Upper lobe of left lung (tissue), 4 donors: ENCODE measurements around the gene ITSN2.

Source experiments
- EP300 ChIP-seq, 4 donors: sonication (generic); formaldehyde crosslinking; IDR thresholded peaks; one replicate each; pipeline ENCODE4 v1.5.1; 2017; ENCODE audit warnings: antibody characterized with exemption in 4 of 4, control low read depth in 2 of 4
- POLR2A ChIP-seq, 4 donors: fragments of 450-650 bp; IDR thresholded peaks; one replicate each; pipeline ENCODE4 v1.5.1; 2016 to 2017; ENCODE audit warnings: antibody characterized with exemption in 4 of 4, mild to moderate bottlenecking in 2 of 4
- POLR2AphosphoS5 ChIP-seq, 2 donors: sonication (generic); formaldehyde crosslinking; IDR thresholded peaks; one replicate each; pipeline ENCODE4 v1.5.1; 2017; ENCODE audit warnings: antibody characterized with exemption in 2 of 2
- TF ChIP-seq, protein P1 (sequence below), 6 experiments: fragments of 450-650 bp in 4 of 6; fragments of 200-600 bp in 2 of 6; sonication (generic) in 2 of 6; IDR thresholded peaks; one replicate each; pipeline ENCODE4 v1.5.1; 2016 to 2019; ENCODE audit warnings: antibody characterized with exemption in 6 of 6

DNA sequence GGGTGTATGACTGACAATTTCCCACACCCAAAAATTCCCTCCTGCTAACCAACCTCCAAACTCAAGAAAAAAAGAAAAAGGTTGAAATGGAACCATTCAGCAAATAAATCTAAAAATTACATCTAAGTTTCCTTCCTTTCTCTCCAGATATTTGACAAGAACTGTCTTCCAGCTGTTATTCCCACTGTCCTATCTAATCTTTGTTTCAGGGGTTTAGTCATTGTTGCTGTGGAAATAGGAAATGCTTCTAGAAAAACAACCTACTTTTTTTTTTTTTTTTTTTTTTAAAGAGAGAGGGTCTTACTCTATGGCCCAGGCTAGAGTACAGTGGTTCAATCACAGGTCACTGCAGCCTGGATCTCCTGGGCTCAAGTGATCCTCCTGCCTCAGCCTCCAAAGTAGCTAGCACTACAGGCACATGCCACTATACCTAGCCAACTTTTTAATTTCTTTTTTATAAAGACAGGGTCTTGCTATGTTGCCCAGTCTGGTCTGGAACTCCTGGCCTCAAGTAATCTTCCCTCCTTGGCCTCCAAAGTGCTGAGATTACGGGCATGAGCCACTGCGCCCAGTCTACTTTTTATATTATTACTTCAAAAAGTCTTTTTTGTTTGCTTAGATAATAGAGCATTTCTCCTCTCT, 88.1 kb downstream of the ITSN2 start:
- TF ChIP-seq POLR2AphosphoS5 (IDR thresholded peaks at IDR 0.05) (no peak), EP300 (IDR thresholded peaks at IDR 0.05) (no peak), POLR2A (IDR thresholded peaks at IDR 0.05) (no peak)
- TF ChIP-seq, protein P1, sequence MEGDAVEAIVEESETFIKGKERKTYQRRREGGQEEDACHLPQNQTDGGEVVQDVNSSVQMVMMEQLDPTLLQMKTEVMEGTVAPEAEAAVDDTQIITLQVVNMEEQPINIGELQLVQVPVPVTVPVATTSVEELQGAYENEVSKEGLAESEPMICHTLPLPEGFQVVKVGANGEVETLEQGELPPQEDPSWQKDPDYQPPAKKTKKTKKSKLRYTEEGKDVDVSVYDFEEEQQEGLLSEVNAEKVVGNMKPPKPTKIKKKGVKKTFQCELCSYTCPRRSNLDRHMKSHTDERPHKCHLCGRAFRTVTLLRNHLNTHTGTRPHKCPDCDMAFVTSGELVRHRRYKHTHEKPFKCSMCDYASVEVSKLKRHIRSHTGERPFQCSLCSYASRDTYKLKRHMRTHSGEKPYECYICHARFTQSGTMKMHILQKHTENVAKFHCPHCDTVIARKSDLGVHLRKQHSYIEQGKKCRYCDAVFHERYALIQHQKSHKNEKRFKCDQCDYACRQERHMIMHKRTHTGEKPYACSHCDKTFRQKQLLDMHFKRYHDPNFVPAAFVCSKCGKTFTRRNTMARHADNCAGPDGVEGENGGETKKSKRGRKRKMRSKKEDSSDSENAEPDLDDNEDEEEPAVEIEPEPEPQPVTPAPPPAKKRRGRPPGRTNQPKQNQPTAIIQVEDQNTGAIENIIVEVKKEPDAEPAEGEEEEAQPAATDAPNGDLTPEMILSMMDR (IDR thresholded peaks at IDR 0.05) = no peak
